ENCODE measurements around the gene OR2T34.
"Not testable (repeated sequence)": the region's sequence is repeated elsewhere in the genome, so short reads cannot be mapped to it uniquely, and the experiment has no call there.

OR2T34 gene

GRCh38 chr1:248551027-248551426 lies 23.5 kb downstream of the OR2T34 start:
- DNase-seq (ENCODE audit: low spot score), result not testable (repeated sequence)

- not testable (repeated sequence) for DNase-seq (ENCODE audit: low spot score)
Observed at GRCh38 chr1:248547383-248547782, 27.2 kb downstream of the OR2T34 start.

GRCh38 chr1:248537449-248537848 lies 37.1 kb downstream of the OR2T34 start:
- not testable (repeated sequence) for DNase-seq (ENCODE audit: low spot score)

Measured in AG08396 (cell line).